Esophagus (tissue), 2 donors: ENCODE results near the gene GJB3. TPM values are rescaled to one million over a fixed set of nuclear protein-coding genes. Genes with fewer than 3 reads are reported as not detected.

ENCODE experiments used
- H3K27ac ChIP-seq, 2 donors: one replicate each; pipeline ENCODE4 v1.5.1; 2013; ENCODE audit warnings: low read depth in 2 of 2, mild to moderate bottlenecking in 2 of 2, inconsistent platforms in 1 of 2, low read length in 1 of 2, moderate library complexity in 1 of 2
- H3K27me3 ChIP-seq, 2 donors: one replicate each; pipeline ENCODE4 v1.6.1; 2013; ENCODE audit warnings: low read length in 2 of 2, control low read depth in 1 of 2, mild to moderate bottlenecking in 1 of 2; ENCODE audit not compliant: insufficient read depth in 2 of 2, control insufficient read depth in 1 of 2
- H3K36me3 ChIP-seq, 2 donors: one replicate each; pipeline ENCODE4 v1.6.1; 2013; ENCODE audit warnings: low read length in 1 of 2; ENCODE audit not compliant: control insufficient read depth in 2 of 2, insufficient read depth in 2 of 2
- H3K4me1 ChIP-seq, 2 donors: one replicate each; pipeline ENCODE4 v1.6.1; 2013; ENCODE audit warnings: low read length in 1 of 2; ENCODE audit not compliant: control insufficient read depth in 2 of 2, insufficient read depth in 2 of 2
- H3K4me3 ChIP-seq, 2 donors: one replicate each; pipeline ENCODE4 v1.5.1; 2013; ENCODE audit warnings: low read length in 2 of 2, mild to moderate bottlenecking in 2 of 2, low read depth in 1 of 2, moderate library complexity in 1 of 2
- H3K9me3 ChIP-seq, 2 donors: one replicate each; pipeline ENCODE4 v1.6.1; 2013; ENCODE audit warnings: mild to moderate bottlenecking in 2 of 2, low read depth in 1 of 2, low read length in 1 of 2, moderate library complexity in 1 of 2; ENCODE audit not compliant: control insufficient read depth in 2 of 2, insufficient read depth in 1 of 2
- WGBS, 2 donors: extraction: QIAGEN DNeasy Blood & Tissue Kit; methylation state at CpG; one replicate each; pipeline ENCODE4 v1.1.7; 2013; 5-methylcytosine and 5-hydroxymethylcytosine counted together
- polyA plus RNA-seq, 2 donors: library from polyadenylated mRNA; stranded (reverse); fragments of 200-250 nt; gene quantifications; one replicate each; pipeline ENCODE4 v1.2.3, GENCODE V29; 2013
- donor health status: healthy with polysubstance abuse.
- donor health status: Bipolar disorder and iron deficiency.

Gene GJB3
- polyA plus RNA-seq, 2 donors: 55.6 to 74.0 TPM

DNA sequence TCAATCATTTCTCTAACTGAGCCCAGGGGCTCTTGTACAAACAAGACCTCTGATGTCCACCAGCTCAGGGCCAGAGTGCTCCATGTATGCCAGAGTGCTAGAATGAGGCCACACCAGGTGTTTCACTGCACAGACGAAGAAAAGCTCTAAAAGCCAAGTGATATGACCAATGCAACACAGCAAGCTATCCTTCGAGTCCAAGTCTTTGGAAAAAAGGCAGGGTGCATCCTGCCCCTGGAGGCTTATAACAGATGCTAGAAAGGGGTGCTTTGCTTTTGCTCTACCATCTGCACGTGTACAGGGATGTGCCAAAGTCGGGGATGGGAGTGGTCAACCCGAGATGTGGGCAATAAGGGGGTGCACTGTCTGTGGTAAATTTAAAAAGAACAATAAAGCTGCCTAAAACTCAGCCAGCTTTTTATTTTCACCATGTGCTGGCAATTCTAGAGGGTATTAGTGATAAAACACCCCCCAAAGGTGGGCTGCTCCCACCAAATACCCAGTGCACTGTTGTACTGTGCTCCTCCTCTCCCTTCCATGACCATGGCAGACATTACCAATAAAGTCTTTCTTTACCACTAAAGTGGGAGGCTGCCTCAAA, 46.4 kb downstream of the GJB3 start:
- WGBS, 2 donors: 81% methylated on average over 5 of the region's 5 CpGs
- Histone ChIP-seq H3K27me3 (no peaks in the 10 kb centered on the region), H3K9me3 (no peaks in the 10 kb centered on the region), H3K27ac (no peak overlapping the region), H3K4me3 (no peak overlapping the region), H3K36me3 (no peaks in the 10 kb centered on the region), H3K4me1 (peaks cover 6 to 9% of the 10 kb centered on the region in 2 donors)

DNA sequence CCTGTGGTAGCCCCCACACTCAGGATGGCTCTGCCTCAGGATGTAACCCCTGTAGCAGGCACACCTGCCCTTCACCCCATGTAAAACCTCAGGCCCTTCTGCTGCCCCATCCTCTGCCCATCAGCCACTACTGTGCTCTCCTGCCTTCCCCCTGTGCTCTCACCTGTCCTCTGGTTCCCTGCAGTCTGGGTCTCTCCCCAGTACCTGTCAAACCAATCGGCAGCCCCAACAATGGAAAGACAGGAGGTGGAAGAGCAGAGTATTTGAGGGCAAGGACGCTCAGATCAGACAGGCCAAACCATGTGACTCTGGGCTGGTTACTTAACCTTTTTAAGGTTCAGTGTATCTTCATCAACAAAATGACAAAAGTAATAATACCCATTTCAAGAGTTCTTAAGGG, 47.6 kb downstream of the GJB3 start:
- no peak overlapping the region for H3K27ac ChIP-seq

DNA sequence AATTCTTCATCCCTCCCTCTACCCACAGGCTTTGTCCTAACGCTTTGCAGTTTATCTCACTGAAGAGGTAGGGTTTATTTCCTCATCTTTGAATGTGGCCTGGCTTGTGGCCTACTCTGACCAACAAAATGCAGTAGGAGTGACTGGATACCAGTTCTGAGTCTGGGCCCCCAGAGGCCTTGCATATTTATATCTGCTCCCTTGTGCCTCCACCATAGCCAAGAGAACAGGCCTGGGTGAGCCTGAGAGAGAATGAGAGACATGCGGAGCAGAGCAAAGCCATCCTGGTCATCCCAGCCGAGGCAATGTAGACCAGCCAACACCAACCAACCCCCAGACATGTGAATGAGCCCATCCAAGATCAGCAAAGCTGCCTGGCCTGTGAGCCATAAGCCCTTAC, 48.2 kb downstream of the GJB3 start:
- Histone ChIP-seq H3K4me3 (no peak overlapping the region), H3K9me3 (no peaks in the 10 kb centered on the region), H3K36me3 (no peaks in the 10 kb centered on the region), H3K27ac (no peak overlapping the region), H3K27me3 (no peaks in the 10 kb centered on the region), H3K4me1 (peaks cover 6 to 9% of the 10 kb centered on the region in 2 donors)
- 86 to 89% methylated on average over 3 of the region's 3 CpGs for WGBS, 2 donors

More for the DNA sequence above, 47.6 kb downstream of the GJB3 start:
- Histone ChIP-seq H3K4me1 (peaks cover 6 to 9% of the 10 kb centered on the region in 2 donors), H3K27me3 (no peaks in the 10 kb centered on the region), H3K9me3 (no peaks in the 10 kb centered on the region), H3K36me3 (no peaks in the 10 kb centered on the region), H3K4me3 (no peak overlapping the region)
- 64 to 78% methylated on average over 2 of the region's 2 CpGs for WGBS, 2 donors

DNA sequence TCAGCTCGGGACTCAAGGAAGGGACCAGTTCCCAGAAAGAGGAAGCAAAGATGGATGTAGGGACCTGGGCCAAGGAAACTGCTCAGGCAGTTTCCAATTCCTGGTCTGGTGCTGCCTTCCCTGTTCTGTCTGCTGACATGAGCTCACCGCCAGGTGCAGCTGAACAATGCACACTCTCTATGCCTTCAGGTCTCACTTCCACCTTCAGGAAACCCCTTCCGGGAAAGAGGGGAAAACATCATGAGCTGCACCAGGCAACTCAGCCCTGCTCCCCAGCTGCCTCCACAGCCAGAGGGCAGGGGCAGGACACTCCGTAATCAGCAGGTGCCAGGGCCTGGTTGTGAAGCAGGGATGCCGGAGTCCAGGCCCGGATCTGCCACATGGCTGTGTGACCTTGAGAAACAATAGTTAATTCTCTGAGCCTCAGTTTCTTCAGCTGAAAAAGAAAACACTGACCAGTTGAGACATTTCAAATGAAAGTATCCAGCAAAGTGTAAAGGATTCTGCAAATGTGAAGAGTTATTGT, 50.8 kb downstream of the GJB3 start:
- H3K36me3 ChIP-seq: no peaks in the 10 kb centered on the region
- no peaks in the 10 kb centered on the region for H3K4me1 ChIP-seq
- no peak overlapping the region for H3K4me3 ChIP-seq
- H3K27ac ChIP-seq: no peak overlapping the region
- whole genome bisulfite sequencing, 2 donors: 72 to 79% methylated on average over 6 of the region's 6 CpGs
- H3K27me3 ChIP-seq: no peaks in the 10 kb centered on the region
- H3K9me3 ChIP-seq: no peaks in the 10 kb centered on the region

GRCh38 chr1:34833711-34834110, 52.7 kb downstream of the GJB3 start:
- H3K36me3 ChIP-seq: no peaks in the 10 kb centered on the region
- H3K9me3 ChIP-seq: no peaks in the 10 kb centered on the region
- no peaks in the 10 kb centered on the region for H3K27me3 ChIP-seq
- no peaks in the 10 kb centered on the region for H3K4me1 ChIP-seq
- H3K27ac ChIP-seq: no peak overlapping the region
- no peak overlapping the region for H3K4me3 ChIP-seq
- WGBS, 2 donors: 73 to 92% methylated on average over 1 of the region's 1 CpG

Other genes starting within 250 kb of the GJB3 start
- 10 to 100 TPM; 46.0 to 99.0 TPM for gene GJB5, start 26.2 kb upstream of the GJB3 start, polyA plus RNA-seq
- 1 to 10 TPM; 1.7 to 2.3 TPM for gene GJB4, start 21.5 kb upstream of the GJB3 start, polyA plus RNA-seq
- gene GJA4, start 11.8 kb downstream of the GJB3 start, polyA plus RNA-seq: 1 to 10 TPM in 1 of 2 donors, under 1 TPM in 1; 0.77 to 2.6 TPM
- 10 to 100 TPM in 1 of 2 donors, 1 to 10 TPM in 1; 8.4 to 43.4 TPM for gene SMIM12, start 78.5 kb downstream of the GJB3 start, polyA plus RNA-seq
- under 1 TPM; 0.10 to 0.11 TPM for gene DLGAP3, start 148.4 kb downstream of the GJB3 start, polyA plus RNA-seq
- 10 to 100 TPM in 1 of 2 donors, 1 to 10 TPM in 1; 7.0 to 12.1 TPM for gene TMEM35B, start 204.1 kb downstream of the GJB3 start, polyA plus RNA-seq